H1 (cell line): ENCODE results near the gene CCDC24. TPM values are rescaled to one million over a fixed set of nuclear protein-coding genes. Genes with fewer than 3 reads are reported as not detected.

Experiments used
- CTBP2 ChIP-seq: IDR thresholded peaks from 2 replicates; pipeline ENCODE4 v1.7.0; 2011; ENCODE audit warnings: borderline replicate concordance, mild to moderate bottlenecking, moderate library complexity, mixed read lengths, low read length; ENCODE audit not compliant: insufficient read depth, insufficient read length
- E2F6 ChIP-seq: IDR thresholded peaks from 2 replicates; pipeline ENCODE4 v1.6.1; 2012; ENCODE audit warnings: inconsistent platforms
- EZH2 ChIP-seq: fragments of 200-600 bp; sonication (generic); IDR thresholded peaks from 2 replicates; pipeline ENCODE4 v1.7.1; 2012; ENCODE audit warnings: low read depth, mild to moderate bottlenecking, moderate library complexity, low read length, inconsistent platforms; ENCODE audit not compliant: severe bottlenecking
- GTF2F1 ChIP-seq: IDR thresholded peaks from 2 replicates; pipeline ENCODE4 v1.6.1; 2012; ENCODE audit warnings: low read depth, low read length, improper control_type of control experiment, borderline replicate concordance
- POU5F1 ChIP-seq: IDR thresholded peaks from 2 replicates; pipeline ENCODE4 v1.6.1; 2011; ENCODE audit warnings: low read depth, mild to moderate bottlenecking, low read length, moderate library complexity
- SP1 ChIP-seq: IDR thresholded peaks from 2 replicates; pipeline ENCODE4 v1.6.1; 2011; ENCODE audit warnings: low read depth, low read length
- SUZ12 ChIP-seq: fragments of 200-600 bp; sonication (generic); IDR thresholded peaks from 2 replicates; pipeline ENCODE4 v1.6.1; 2012; ENCODE audit warnings: mild to moderate bottlenecking, inconsistent platforms, low read length, moderate library complexity, mixed read lengths
- polyA plus RNA-seq, 7 experiments: library from polyadenylated mRNA; depleted of rRNA in 3 of 7; stranded (reverse) in 5 of 7; unstranded in 2 of 7; fragments of >200 nt in 5 of 7; fragments of 200-250 nt in 2 of 7; gene quantifications; 1 replicate in 5 of 7; 2 replicates in 1 of 7; 4 replicates in 1 of 7; pipeline versions ENCODE4 v1.2.1 to v1.2.3, GENCODE V29; 2011 to 2013; ENCODE audit warnings: missing spikeins in 2 of 7, mixed read lengths in 2 of 7
- total RNA-seq: library from RNA; stranded (reverse); fragmentation: NEBNext Ultra II Directional; extraction: Animal tissue kit (Norgen Biotek cat#: 25700); gene quantifications from 2 replicates; pipeline ENCODE4 v1.2.1, GENCODE V29; 2021

The CCDC24 gene
- total and polyA plus RNA-seq, 2 of the 8 experiments (the other 6 are each of a cell fraction or from before 2014, with no cell fraction given) = 11.2 to 11.4 TPM

- TF ChIP-seq EZH2 (no peak), SUZ12 (no peak), CTBP2 (no peak), POU5F1 (no peak), GTF2F1 (no peak), E2F6 (no peak), SP1 (no peak)
These were observed 25.5 kb downstream of the CCDC24 start (continued) for GRCh38 chr1:44016890-44017400.
